SIG-M5 treated with dmso at 0.1 percent for 504 hours (cell line): Measurements from ENCODE around the gene GPANK1.
A peak's percentile ranks its signal among the peaks of the same experiment; 100 is the strongest.

Source experiments
- DNase-seq: peaks from one replicate; lab custom pipeline; 2025; ENCODE audit not compliant: unreplicated experiment; lab: John Stamatoyannopoulos, UW

The GPANK1 gene

DNA sequence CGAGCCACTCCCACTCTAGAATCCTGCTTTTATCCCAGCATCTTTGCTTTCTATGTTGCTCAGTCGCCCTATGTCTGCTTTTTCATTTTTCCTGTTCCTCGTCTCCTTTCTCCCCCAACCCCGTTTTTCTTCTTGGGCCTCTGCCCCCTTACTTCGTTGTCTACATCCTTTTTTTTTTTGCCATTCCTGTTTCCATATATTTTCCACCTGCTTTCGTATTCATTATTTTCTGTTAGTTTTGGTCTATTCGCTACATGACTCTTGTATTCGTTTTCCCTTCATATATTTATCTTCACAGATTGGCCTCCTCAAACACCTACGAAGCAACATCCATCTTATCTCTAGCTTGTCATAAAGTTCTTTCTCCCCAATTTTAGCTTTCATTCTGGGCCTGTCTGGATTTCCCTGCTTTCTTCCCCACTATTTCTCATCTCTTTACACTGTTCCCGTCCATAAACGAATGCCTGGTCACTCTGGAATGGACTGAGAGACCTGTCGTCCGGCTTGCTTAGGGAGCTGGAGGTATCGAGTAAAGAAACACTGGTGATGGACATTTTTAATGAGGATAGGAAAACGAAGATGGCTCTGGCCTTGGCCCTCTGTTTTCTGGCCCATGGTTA lies 43.4 kb downstream of the GPANK1 start:
- no peak for DNase-seq

DNA sequence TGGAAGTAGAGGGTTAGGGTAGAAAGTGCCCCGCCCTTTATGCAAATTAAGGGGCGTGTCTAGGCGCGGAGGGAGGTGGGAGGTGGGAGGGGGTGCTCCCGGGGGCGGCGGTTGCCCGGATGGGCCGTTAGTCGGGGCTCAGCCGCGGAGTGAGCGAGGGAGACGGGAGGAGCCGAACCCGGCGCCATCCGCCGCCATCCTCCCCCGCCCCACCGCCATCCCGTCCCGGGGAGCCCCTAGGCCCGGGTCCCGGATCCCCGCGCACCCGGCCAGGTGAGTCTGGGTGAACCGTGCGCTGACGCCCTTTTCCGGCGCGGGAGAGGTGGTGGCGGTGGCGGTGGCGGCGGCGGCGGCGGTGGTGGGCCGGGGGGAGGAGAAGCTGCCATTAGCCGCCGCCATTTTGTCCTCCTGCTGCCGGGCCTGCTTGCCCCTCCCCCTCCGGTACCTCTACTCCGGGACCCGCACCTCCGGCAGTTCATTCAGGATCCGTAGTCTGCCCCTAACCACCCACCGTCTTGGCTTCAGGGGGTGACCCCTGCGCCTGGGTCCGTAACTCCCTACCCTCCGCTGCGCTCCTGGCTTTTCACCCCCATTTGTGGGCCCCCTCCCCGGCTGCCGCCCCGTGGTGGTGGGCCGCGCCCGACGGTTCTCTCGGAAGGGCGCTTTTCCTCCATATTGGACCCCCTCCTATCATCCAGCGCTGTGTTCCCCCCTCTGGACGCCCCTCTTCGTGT lies 44.0 kb downstream of the GPANK1 start, which contains the start of gene PRRC2A:
PRRC2A (plus strand) TSS at position 130 of the 734 bp plus-strand sequence. CDS start 2,075 bp downstream, outside the sequence.
- DNase-seq, result peak; percentile 71

DNA sequence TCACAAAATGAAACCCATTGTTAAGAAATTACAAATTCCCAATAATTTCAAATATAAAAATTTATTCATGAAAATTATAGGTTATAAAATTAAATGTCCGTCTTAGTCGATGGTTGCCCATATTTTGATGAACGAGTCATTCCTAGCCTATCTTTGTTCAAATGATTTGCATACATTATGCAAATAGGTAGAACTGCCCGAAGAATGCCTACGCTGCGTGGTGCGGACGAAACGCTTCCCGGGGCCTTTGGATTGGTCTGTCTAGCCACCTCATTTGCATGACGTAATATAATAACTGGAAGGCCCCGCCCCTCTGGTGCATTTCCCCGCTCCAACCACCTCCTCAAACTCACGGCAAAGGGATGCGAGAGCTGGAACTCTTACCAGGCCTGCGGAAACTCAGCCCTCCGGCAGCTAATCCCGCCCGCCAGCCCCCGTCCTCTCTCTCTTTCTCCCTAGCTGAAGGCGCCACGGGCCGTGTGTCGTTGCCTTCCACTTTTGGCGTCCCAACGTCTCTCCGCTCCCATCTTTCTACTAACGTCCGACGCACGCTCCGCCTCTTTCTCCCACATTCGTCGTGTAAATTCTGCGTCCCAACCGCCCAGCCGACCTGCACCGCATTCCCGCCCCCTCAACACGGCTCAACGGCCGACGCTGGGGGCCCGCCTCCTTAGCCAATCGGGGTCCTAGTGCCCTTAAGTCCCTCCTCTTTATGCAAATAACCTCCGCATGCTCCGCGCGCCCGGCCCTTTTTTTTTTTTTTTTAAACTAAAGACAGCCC lies 44.8 kb downstream of the GPANK1 start:
- DNase-seq, result peak; percentile 98

DNA sequence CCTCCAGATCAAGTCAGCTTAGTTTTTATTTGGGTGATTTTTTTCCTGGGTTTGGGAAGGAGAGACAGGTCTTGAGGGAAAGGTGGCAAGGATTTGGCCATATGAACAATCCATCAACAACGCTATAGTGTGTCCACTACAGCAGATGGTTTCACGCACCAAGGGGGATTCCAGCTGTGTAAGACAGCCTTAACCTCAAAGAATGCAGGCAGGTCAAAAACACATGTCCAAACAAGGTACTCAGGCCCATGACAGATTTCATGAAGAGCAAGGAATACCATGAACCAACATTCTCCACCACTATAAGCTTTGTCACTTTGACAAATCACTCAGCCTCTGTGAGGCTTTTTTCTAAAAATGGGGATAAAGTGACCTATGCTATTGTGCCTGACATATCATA lies 47.8 kb downstream of the GPANK1 start:
- no peak for DNase-seq

DNA sequence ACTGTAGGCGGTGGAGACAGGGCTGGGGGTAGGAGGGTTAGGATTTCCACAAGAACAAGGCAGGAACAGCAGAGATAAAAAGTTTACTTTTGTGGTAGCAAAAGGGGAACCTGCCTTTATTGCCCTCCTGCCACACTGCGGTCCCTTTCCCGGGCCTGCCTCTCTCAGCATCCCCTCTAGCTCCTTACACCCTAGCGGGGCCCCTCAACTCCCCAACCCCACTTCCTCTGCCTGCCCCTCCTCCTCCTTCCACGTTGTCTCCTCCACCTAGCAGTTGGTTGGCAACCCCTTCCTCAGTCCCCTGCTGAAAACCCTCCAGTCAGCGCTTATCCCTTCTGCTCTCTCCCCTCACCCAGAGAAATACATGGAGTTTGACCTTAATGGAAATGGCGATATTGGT lies 49.0 kb downstream of the GPANK1 start:
- peak; percentile 92 for DNase-seq

DNA sequence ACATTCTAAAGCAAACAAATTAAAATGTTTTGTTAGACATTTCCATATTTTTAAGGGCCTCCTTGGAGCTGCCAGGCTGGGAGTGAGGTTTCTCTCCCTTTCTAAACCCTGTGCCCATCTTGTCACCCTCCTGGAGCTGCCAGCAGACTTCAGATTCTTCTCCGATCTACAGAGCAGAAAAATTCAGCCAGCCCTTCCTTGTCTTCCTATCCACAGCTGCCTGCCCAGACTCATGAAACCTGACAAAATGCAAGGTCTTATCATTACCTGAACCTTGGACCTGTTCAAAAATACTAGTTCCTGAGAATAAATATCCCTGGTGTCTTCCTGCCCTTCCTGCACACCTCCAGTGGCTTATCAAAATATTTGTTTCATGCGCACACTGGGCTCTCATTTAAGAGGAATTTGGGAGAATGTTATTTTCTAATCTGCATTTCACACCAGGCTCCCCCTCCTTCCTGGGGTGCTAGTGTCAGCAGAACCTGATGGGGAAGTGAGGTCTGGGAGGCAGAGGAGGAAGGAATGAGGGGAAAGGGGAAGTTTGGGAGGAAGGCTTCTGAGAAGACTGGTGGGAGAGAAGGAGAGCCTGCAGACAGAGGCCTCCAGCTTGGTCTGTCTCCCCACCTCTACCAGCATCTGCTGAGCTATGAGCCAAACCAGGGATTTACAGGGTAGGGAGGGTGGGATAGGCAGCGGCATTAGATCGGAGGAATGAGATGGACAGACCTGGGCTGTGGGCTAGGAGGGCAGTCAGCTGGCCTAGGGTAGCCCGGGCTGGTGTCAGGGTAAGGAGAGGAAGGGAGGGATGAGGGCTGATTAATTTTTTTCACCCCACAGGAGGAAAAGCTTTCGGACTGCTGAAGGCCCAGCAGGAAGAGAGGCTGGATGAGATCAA lies 49.9 kb downstream of the GPANK1 start, which contains the start of gene AIF1:
AIF1 (plus strand) TSS at position 551 of the 895 bp plus-strand sequence; CDS start at position 647, 96 bp downstream.
- DNase-seq, result peak; percentile 61

DNA sequence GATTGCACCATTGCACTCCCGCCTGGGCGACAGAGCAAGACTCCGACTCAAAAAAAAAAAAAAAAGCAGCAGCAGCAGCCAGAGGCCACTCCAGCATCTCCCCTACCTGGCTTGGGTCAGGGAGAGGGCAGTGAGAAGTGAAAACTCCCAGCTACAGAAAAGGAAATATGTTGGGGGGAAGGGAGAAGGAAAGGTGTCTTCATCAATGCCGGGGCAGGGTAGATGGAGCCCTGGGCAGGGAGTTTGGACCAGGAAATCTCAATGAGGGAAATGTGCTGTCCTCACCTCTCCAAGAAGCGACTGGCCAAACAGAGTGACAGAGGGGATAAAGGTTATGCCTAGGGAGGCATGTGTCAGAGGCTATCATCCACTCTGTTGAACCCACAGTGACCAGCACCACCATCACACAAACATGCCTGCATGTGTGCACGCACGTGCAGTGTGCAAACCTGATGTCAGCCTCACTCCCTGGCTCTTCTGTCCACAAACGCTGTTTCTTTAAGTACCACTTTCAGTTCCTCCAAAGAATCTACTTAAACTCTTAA lies 50.6 kb downstream of the GPANK1 start:
- peak; percentile 73 for DNase-seq
